GM18517 (cell line): ENCODE measurements around the gene ST3GAL4.
"Not testable (repeated sequence)": the region's sequence is repeated elsewhere in the genome, so short reads cannot be mapped to it uniquely, and the experiment has no call there.

Experiments used
- ATAC-seq: cut with Tn5 transposase; IDR thresholded peaks from one replicate; pipeline ENCODE4 v1.9.1; 2021; ENCODE audit warnings: mild to moderate bottlenecking, moderate library complexity; ENCODE audit not compliant: unreplicated experiment

Gene ST3GAL4

DNA sequence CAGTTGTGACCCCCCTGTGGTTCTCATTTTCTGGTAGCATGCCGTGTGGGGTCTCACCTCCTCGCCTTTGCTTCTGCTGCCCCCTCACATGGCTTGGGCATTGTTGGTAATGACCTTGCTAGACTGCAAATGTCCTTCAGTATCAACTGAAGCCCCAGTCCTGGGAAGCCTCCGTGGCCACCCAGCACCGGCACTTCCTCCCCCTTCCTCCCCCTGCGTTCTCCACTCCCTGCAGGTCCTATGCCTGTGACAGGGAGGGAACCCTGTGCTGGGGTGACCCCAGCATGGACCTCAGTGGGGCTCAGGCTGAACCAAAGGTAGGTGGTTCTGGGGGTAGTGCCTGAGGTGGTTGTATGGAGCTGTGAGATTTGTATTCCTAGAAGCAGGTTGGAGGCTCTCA lies 5.9 kb downstream of the ST3GAL4 start:
- no peak for ATAC-seq

DNA sequence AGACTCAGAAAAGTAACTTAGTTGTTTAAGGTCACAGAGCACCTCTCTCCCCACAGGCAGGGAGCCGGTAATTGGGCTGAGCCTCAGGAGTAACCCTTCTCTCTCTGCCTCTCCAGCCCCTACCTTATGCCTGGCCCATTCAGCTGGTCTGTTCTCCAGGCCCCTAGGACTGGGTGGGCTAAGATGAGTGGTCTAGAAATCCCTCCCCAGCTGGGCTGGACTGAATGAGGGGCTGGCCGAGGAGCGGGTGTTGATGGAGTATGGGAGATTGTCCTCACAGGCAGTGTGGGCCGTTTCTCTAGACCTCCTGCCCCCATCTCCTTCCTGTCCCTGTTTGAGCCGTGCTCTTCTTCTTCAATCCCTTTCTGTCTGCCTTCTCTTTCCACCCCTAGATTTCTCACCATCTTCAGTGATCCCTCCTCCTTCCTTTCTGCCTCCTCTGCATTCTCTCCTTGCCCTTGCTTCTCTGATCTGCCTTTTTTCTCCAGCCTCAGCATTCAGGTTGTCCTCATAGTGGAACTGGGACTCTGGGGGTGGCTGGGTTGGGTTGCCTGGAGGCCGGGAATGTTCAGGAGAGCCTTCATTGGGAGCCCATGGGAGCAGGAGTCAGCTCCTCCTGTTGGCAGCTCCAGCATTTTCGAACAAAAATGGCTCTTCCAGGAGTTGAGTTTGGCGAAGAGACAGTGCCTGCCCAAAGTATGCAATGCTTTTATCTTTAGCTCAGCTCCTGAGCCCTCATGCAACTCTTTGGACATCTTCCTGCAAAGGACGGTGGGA lies 7.6 kb downstream of the ST3GAL4 start:
- no peak for ATAC-seq

DNA sequence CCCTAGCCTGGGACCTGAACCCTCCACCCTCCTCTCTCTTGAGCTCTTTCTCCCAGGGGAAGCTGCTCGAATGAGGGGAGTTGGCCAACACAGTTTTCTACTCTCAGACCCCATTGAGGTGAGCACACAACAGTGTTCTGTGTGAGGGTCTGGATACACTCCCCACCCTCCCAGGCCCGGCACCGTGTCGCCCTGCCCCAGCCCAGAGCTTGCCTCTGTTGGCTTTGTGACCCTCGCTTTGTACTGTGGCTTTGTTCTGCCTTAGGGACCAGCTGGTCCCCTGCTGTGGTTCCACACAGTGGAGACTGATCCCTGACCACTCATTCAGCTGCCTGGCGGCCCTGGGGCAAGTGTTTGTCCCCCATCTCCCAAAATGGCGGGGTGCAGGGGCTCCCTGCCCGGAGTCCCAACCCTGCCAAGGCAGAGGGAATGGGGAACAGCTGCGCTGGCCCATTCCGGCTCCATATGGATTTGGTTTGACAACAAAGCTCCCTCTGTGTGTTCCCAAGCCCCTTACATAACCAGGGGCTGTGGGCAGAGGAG lies 8.3 kb downstream of the ST3GAL4 start:
- no peak for ATAC-seq

DNA sequence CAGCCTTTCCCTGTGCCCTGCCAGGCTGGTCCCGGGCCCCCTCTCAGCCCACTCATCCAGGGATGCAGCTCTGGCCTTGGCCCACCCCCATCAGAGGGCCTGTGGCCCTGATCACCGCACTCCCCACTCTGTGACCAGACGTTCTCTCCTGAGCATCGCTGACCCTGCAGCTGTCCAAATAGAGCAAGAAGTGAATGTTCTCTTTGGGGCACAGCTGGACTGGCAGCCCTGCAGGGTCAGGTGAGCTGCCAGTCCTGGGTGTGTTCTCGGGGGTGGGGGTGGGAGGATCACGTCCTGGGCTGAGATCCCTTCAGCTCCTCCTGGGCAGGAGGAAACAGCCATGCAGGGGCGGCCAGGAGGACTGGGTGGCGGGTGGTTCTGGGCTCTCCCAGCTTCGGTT lies 9.2 kb downstream of the ST3GAL4 start:
- not testable (repeated sequence) for ATAC-seq

DNA sequence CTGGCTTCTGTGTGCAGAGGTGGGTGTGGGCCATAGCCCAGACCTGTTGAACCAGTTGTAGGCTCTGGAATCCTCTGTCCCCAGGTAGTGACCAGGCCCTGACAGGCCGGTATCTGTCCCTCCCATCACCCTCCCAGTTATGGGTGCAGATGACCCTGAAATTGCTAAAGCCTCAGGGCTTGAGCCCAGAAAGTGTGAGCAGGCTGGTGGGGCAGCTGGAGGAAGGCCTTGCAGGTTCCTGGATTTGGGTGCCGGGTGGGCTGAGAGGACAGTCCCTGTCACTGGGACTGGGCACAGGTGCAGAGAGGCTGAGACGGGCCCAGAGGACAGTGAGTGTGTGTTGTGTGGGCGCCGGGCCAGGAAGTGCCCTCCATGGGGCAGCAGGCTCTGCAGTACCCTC lies 10.0 kb downstream of the ST3GAL4 start:
- not testable (repeated sequence) for ATAC-seq

DNA sequence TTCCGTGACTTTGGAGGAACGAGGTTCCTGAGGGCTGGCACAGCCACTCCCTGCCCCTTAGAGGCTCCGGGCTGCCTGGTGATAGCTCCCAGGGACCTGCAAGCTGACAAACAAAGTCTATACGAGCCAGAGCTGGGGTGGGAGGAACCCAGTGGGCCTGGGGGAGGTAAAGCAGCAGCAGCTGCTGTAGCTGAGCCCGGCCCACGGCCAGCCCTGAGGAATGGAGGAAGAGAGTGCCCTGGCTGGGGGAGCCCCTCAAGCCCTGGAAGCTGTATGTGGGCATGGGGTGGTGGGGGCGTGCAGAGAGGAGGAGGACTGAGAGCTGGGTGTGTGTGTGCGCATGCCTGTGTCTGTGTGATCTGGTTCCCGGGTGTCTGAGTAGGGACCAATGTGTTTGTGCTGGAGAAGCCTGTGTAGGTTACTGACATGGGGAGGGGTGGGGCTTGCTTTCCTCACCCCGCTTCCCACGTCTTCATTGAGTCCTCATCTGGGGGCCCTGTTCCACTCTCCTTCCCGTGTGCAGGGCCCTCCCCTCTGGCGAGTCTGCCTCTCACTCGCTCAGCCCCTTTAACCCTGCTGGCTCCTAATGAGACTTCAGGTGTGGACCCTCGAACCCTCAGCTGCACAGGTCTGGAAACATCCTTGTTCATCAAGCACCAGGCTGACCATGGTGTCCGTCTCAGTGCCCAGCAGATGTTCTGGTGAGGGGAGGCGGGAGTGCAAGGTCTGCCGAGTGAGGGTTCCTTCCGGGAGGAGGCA lies 10.8 kb downstream of the ST3GAL4 start:
- ATAC-seq: no peak

DNA sequence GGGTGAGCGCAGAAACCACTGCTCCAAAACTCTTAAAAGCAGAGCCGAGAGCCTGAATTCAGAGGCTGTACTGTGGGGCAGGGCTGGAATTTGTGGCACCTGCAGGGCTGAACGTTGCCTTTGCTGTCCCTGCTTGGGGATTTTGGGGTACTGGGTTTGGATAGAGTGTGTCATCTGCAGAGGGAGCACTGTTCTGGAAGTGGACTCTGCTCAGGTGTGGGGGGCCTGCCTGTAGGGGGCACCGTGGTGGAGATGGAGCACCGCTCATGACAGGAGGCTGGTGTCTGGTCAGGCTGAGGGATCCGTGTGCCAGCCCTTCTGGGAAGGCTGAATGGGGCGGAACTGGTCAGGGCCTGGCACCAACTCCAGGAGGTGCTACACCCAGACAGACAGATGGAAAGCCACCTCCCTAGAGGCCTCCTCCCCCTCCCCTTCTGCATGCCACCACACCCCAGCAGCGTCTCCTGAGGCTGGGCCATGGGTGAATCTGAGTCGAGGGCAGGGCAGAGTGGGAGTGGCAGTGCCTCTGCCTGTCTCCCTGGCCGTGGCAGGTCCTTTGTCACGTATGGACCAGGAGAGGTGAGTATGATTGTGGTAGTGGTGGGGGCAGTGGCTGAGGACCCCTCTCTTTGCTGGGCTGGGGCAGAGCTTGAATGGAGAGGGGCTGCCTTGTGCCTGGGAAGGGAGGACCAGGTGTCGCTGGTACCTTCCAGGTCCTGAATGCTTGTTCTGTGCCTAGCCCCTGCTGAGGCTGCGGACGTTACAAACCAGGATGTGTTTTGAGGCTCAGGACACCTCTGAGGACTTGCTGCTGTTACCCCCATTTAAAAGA lies 11.6 kb downstream of the ST3GAL4 start:
- not testable (repeated sequence) for ATAC-seq

DNA sequence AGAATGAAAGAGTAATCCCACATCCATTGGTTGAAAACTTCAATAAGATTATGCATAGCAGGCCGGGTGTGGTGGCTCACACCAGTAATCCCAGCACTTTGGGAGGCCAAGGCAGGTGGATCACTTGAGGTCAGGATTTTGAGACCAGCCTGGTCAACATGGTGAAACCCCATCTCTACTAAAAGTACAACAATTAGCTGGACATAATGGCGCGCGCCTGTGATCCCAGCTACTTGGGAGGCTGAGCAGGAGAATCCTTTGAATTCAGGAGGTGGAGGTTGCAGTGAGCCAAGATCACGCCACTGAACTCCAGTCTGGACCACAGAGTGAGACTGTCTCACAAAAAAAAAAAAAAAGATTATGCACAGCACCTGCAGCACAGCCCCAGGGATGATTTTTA lies 12.3 kb downstream of the ST3GAL4 start:
- ATAC-seq: not testable (repeated sequence)

DNA sequence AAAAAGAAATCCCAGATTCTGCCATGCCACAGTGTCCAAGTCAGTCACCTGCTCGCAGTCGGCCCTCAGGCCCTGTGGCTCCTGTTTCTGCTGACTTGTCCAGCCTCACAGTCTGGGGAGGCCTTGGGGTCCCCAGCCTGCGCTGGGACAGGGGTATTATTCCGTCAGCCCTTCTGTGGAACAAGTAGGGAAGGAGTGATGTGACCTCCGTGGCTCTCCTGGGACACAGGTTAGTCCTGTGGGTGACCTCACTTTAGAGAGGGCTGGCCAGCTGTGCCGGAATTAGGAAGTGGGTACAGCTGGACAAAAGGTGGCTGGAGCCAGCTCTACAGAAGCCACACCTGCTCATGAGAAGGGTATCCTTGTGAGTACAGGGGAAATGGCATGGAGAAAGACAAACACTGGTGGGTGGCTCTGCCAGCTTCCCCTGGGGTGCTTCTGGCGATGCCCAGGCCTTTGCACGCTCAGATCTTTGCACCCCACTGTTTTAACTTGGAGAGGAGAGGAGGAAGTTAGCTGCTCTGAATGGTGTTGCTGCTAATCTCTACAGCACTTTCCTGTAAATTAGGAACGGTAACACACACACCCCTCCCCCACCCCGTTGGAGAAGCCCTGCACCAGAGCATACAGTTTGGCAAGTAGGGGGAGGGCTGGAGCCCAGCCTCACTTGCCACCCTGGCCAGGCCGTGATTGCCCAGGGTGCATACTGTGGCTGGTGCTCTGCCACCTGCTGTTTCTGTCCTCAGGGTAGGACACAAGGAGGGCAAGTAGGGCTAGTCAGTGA lies 13.0 kb downstream of the ST3GAL4 start:
- ATAC-seq: not testable (repeated sequence)

DNA sequence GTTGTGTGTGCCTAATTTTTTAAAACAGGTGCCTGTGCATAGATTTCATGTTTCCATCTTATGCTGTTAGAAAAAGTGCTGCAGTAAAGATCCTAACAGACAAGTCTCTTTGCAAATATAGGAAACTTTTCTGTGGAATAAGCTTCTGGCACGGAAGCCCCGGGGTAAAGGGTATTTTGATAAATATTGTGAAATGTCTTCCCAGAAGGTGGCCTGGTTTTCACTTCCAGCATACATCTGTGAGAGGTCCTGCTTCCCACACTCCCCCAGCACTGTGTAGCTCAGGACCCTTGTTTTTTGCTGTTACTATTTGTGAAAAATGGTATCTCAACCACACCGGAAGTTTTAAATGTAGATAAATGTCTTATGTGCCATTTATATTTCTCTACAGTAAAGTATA lies 14.5 kb downstream of the ST3GAL4 start:
- no peak for ATAC-seq

DNA sequence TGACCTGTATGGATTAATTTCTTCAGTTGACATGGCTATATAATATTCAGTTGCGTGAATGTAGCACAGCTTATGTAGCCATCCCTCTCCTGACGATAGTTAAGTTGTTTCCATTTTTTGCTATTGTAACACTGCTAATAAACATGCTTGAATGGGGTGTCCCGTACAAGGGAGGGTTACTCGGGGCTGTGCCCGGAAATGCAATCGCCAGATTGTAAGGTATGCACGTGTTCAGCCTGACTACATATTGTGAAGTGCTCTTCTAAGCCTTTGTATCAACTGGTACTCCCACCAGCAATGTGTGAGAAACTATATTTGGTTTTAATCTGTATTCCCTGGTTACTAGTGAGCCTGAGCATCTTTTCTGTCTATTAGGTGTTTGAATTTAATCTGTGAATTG lies 16.1 kb downstream of the ST3GAL4 start:
- ATAC-seq: no peak

DNA sequence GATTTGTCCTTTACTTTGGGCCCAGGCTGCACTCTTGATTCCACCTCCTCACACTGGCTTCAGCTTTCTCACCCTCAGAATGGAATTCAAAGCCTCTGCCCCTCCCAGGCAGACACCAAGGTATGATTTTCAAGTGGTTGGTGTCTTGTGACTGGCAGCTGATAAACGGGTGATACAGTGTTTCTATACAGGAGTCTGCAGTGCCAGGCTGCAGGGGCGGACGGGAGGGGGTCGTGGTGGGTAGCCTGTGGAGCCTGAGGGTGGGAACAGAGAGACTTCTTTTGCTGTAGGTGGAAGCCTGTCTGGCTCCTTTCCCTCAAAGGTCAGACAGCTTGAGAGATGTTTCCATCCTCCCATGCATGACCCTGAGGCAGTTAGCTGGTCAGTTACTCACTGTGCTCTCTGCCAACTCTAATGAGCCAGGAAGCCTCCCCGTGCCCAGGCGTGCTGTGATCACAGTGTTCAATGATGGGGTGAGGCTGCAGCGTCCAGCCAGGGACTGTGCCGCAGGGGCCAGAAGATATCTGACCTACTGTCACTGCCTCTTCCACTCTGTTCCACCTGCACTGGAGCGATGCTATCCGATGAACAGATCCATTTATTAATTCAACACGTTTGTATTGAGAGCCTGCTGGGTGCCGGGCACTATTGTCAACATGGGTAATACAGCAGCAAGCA lies 18.0 kb downstream of the ST3GAL4 start:
- ATAC-seq: not testable (repeated sequence)

DNA sequence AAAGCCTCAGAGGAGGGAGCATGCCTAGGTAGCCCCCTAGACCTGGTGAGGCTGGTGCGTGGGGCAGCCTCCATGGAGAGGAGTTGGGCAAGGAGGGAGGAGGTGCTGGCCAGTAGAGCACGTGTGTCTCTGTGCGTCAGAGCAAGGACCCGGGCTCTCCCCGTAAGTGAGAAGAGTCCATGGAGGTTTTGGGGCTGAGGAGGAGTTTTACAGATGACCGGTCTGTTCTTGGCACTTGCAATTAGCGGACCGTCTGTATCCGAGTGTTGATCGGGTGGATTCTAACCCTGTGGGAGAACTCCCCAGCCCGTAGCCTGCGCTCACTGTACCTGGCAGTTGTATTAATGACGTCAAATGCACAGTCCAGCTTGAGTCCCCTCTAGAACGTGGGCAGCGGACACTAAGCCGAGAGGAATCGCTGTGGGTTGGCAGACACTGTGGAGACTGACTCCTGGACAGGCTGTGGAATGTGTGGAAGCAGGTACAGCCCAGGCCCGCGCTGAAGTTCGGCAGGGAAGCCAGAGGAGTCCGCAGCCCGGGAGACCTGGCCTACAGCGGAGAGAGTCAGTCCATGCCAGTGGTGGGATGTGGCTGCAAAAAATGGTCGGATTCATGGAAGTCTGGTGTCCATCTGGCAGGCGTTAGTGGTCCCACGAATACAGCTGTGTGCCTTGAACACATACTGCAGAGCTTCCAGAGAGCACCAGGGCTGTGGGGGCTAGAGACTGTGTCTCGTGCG lies 19.2 kb downstream of the ST3GAL4 start:
- ATAC-seq: not testable (repeated sequence)

DNA sequence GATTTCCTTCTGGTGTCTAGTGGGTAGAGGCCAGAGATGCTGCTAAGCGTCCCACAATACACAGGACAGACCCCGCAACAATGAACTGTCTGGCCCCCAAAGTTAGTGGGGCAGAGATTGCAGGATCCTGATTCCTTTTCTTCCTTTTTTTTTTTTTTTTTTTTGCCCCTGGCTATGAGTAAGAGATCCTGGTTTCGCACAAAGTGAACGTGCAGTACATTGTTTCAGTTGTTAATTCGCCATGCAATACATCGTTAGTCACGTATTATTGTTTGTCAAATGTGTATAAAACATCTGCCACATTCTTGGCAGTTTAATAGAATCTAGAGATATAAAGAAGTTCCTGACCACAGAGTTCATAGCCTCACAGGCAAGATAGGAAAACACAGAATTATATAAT lies 20.2 kb downstream of the ST3GAL4 start:
- no peak for ATAC-seq

DNA sequence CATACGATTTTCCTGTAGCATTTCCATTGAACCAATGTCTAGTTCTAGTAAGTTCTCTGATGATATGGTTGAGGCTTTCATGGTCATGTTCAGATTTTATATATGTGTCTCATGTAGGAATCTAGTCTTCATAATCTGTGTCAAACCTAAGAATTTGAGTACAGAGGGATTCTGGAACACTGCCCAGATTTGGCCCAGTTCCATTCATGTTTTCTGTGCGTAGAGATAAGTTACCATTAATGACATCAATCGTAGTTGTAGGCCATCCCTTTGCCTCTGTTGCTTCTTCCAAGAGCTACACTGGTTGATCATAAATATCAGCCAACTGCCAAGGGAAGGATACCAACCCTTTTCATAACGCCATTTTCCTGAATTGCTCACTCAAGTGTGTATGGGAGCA lies 23.3 kb downstream of the ST3GAL4 start:
- no peak for ATAC-seq

DNA sequence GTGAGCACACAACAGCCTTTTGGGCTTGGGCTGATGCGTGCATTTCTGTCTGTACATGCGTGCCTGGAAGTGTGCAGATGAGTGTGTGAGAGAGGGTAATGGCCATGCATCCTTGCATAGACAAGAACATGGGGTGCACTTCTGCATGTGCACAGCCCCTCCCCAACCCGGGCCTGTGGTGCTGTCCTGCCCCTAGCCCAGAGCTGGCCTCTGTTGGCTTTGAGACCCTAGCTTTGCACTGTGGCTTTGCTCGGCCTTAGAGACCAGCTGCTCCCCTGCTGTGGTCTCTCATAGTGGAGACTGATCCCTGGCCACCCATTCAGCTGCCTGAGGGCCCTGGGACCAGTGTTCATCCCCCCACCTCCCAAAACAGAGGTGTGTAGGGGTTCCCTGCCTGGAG lies 25.4 kb downstream of the ST3GAL4 start:
- no peak for ATAC-seq

DNA sequence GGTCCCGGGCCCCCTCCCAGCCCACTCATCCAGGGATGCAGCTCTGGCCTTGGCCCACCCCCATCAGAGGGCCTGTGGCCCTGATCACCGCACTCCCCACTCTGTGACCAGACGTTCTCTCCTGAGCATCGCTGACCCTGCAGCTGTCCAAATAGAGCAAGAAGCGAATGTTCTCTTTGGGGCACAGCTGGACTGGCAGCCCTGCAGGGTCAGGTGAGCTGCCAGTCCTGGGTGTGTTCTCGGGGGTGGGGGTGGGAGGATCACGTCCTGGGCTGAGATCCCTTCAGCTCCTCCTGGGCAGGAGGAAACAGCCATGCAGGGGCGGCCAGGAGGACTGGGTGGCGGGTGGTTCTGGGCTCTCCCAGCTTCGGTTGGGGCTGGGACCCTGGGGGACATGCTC lies 26.5 kb downstream of the ST3GAL4 start:
- ATAC-seq: not testable (repeated sequence)

DNA sequence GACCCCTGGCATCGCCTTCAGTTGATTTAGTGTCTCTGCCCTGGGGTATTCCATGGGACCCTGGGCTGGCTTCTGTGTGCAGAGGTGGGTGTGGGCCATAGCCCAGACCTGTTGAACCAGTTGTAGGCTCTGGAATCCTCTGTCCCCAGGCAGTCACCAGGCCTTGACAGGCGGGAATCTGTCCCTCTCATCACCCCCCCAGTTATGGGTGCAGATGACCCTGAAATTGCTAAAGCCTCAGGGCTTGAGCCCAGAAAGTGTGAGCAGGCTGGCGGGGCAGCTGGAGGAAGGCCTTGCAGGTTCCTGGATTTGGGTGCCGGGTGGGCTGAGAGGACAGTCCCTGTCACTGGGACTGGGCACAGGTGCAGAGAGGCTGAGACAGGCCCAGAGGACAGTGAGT lies 27.2 kb downstream of the ST3GAL4 start:
- not testable (repeated sequence) for ATAC-seq
